SIG-M5 treated with dmso at 0.1 percent for 504 hours (cell line): ENCODE measurements around the gene GALNT1.
"Not testable (repeated sequence)": the region's sequence is repeated elsewhere in the genome, so short reads cannot be mapped to it uniquely, and the experiment has no call there.

Experiments used
- DNase-seq: peaks from one replicate; lab custom pipeline; 2025; ENCODE audit not compliant: unreplicated experiment; lab: John Stamatoyannopoulos, UW

GALNT1 gene

GRCh38 chr18:35581546-35581897, at the start of gene GALNT1:
Gene GALNT1, plus strand, starts transcription at chr18:35581740. Its CDS starts 72,923 bp downstream, at chr18:35654663.
- no peak for DNase-seq

DNA sequence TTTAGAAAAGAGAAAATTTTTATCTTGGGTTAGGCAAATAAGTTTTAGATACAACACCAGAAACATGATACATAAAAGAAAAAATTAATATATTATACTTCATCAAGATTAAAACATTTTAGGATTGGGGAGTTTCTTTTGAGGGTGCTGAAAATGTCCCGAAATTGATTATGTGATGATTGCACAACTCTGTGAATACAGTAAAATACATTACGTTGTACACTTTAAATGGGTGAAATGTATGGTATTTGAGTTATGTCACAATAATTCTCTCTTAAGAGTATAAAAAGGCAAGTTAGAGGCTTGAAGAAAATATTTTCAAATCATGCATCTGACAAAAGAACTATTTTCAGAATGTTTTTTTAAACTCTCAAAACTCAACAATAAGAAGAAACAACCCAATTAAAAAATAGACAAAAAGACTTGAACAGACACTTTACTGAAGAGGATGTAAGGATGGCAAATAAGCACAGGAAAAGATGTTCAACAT, 47.6 kb upstream of the GALNT1 start:
- no peak for DNase-seq

DNA sequence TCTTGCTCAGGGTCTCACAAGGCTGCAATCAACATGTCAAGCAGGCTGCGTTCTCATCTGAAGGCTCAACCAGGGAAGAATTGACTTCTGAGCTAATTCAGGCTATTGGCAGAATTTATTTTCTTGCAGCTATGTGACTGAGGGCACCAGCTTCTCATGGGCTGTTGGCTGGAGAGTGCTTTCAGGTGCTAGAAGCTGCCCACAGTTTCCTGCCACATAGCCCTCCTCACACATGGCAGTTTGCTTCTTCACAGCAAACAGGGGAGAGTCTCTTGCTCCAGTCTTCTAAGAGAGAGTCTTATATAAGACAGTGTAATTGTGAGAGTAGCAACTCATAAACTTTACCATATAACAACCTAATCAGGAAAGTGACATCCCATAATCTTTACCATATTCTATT, 46.2 kb upstream of the GALNT1 start:
- no peak for DNase-seq

DNA sequence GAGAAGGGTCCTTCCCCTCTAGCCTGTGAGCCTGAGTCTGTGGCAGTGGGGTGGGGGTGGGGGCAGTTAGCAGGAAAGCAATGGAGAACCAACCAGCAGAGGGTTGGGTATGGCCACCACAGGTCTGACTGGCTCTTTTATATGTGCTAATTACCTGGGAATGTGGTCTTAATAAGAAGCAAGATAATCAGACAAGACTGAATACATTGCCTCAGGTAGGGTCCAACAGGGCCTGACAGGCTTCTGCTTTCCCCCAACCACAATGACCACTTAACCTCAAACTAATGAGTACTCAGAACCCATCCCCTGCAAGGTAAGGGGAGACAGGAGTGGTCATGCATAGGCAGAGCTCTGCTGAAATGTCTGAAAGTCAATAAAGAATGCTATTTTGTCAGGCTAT, 39.2 kb upstream of the GALNT1 start:
- DNase-seq: no peak

GRCh38 chr18:35547008-35547605, 34.4 kb upstream of the GALNT1 start:
- no peak for DNase-seq

GRCh38 chr18:35549564-35549963, 32.0 kb upstream of the GALNT1 start:
- DNase-seq: peak; percentile 31

DNA sequence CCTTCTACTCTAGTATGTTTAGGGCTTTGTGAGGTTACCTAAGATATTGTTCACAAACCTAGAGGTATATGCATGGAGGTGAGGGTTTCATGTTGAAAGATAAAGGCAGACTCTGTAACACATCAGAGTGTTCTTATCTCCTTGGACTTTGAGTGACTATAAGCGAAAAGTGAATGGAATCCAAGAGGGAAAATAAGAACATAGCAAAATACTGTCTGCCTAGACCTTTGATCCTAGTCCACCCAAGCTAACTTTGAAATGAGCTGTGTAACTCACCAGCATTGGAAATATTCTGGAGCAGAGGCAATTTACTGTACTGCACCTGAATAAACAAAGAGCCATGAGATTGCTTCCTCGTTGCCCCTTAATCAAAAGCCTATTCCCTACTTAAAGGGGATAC, 28.2 kb upstream of the GALNT1 start:
- no peak for DNase-seq

- DNase-seq: not testable (repeated sequence)
Measured at GRCh38 chr18:35555538-35555937, 26.0 kb upstream of the GALNT1 start.

- no peak for DNase-seq
Measured at GRCh38 chr18:35559867-35560266, 21.7 kb upstream of the GALNT1 start.

DNA sequence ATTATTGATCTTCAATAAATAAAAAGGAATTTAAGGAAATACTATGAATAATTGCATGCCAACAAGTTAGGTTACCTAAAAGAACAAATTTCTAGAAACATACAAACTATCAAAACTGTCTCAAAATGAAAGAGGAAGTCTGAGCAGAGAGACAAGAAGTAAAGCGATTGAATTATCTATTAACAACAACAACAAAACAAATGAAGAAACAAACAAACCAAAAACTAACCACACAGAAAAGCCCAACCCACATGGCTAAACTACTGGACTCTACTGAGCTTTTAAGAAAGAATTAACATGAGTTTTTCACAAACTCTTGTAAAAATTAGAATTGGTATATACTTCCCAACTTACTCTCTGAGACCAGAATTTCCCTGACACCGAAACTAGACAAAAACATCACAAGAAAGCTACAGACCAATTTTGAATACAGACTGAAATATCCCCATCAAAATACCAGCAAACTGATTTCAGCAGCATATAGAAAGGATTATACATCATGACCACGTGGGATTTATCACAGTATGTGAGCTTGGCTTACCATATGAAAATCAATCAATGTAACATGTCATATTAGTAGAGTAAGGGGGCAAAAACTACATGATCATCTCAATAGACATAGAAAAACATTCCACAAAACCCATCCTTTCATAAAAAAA, 16.6 kb upstream of the GALNT1 start:
- DNase-seq: no peak

- no peak for DNase-seq
Measured at GRCh38 chr18:35566019-35566418, 15.5 kb upstream of the GALNT1 start.

- no peak for DNase-seq
Measured at GRCh38 chr18:35570182-35570581, 11.4 kb upstream of the GALNT1 start.

DNA sequence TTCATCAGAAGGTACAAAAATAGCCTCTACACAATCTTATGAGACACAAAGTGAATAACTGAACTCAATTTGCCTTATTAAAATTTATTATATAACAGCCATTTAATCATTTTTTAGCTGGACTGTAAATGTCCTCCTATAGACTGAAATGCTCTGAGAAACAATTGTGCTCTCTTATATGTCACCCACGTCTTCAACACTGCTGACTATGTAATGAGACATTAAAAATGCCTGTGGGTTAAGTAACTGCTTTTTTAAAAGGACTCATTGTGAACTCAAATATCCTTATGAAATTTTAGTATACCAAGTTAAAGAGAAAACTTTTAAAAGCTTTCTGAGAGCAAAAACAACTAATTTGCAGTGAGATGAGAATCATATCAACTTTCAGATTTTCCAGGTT, 10.4 kb upstream of the GALNT1 start:
- no peak for DNase-seq

DNA sequence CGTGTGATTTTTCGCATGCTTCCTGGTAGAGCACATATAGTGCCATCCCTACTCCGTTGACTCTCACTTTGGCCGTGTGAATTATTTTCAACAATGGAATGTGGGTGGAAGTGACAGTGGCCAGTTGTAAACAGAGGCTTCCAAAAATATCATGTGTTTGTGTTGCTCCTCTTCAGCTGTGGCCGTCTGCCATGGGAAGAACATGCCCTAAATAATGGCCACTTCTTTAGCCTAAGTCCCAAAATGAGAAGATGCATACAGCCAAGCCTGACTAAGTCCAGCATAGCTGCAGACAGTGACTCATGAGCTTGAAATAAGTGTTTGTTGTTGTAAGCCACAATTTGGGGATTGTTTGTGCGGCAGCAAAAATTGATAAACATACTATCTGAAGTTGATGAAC, 8.9 kb upstream of the GALNT1 start:
- DNase-seq: no peak

GRCh38 chr18:35573531-35573930, 8.0 kb upstream of the GALNT1 start:
- DNase-seq: no peak

GRCh38 chr18:35576240-35576845, 5.2 kb upstream of the GALNT1 start:
- DNase-seq: not testable (repeated sequence)

DNA sequence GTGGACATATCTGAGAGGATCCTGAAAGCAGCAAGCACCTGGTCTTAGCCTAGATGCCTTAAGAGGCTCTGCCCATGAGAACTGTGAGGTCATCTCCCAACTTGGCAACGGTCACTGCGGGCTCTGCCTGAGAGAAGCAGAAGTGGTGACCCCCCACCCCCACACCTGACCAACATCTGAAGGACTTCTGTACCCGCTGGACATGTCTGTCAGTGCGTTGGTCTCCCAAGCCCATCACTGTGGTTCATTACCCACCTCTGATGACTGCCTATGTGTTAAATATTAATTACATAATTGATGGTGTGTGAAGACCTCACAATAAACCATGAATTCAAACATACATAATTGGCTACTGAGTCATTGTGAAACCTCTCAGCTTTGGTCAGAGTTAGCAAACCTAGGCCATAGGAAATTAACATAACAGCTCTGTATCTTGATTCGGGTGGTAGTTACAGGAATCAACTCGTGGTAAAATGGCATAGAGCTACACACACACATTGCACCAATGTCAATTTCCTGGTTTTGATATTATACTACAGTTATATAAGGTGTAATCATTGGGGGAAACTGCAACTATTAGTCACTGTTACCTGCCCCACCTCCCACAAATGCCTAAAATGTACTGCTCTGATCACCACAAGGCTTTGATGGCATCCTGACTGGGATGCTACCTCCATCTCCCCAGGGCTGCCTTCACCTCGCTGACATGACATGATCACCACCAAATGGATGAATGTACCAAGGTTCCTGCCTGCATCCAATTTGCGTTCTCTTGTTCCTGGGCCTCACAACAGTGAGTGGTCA, 4.3 kb upstream of the GALNT1 start:
- DNase-seq: no peak

- no peak for DNase-seq
Measured at GRCh38 chr18:35578481-35578880, 3.1 kb upstream of the GALNT1 start.

- DNase-seq: no peak
Measured at GRCh38 chr18:35578936-35579335, 2.6 kb upstream of the GALNT1 start.

DNA sequence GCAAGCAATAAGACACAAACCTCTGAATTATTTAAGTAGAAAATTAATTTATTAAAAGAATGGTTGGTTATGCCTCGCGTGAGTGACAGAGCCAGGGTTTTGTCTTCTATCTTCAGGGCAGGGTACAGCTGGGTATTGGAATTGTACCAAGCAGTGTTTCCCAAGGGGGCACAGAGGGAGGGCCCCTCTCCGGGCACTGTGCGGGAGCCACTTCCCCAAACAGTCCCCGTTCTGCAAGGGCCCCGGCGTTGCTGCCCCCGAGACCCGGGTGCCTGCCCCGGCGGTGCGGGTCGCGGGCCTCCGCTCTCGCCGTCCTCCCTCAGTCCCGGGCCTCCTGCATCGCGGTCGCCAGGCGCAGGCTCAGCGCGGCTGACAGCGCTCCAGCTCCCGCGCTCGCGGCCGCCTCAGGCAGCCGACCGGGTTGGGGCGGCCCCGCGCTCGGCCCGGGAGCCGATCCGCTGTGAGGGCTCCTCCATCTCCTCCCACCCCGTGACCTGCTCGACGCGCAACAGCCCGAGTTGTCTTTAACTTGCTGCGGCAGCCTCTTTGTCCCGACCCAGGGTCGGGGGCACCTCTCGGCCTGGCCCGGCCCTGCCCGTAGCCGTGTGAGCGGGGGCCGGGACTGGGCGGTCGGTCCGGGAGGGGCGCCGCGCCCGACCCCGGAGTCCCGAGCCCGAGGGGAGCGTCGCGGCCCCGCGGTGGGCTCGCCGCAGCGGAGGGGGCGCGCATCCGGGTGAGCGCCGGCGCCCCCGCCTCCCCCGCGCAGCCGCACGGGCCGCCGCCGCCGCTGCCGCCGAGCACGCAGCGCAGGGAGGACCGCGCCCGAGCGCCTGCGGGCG, 620 bp upstream of the GALNT1 start:
- DNase-seq: peak; percentile 57
